Neural progenitor cell (in vitro differentiated cells): ENCODE data around the gene NOVA1. TPM values are rescaled to one million over a fixed set of nuclear protein-coding genes. Genes with fewer than 3 reads are reported as not detected.

Experiments used
- DNase-seq: peaks from one replicate; pipeline ENCODE4 v3.0.0-alpha.2; 2016; ENCODE audit warnings: low spot score
- H2AFZ ChIP-seq: fragments of 200-600 bp; sonication (generic); replicated peaks from 2 replicates; pipeline ENCODE4 v1.6.1; 2016; ENCODE audit warnings: antibody characterized with exemption
- H3F3A ChIP-seq: fragments of 200-600 bp; sonication (generic); 2 replicates; pipeline ENCODE4 v1.6.1; 2016; ENCODE audit warnings: antibody characterized with exemption, low read depth
- H3K27ac ChIP-seq: fragments of 200-600 bp; sonication (generic); 2 replicates; pipeline ENCODE4 v1.5.1; 2016; ENCODE audit warnings: mild to moderate bottlenecking
- H3K27me3 ChIP-seq: fragments of 200-600 bp; sonication (generic); 2 replicates; pipeline ENCODE4 v1.6.1; 2016; ENCODE audit warnings: mild to moderate bottlenecking, moderate library complexity
- H3K36me3 ChIP-seq: fragments of 200-600 bp; sonication (generic); 2 replicates; pipeline ENCODE4 v1.5.1; 2016
- H3K4me1 ChIP-seq: fragments of 200-600 bp; sonication (generic); 2 replicates; pipeline ENCODE4 v1.6.1; 2016; ENCODE audit warnings: mixed run types
- H3K4me2 ChIP-seq: fragments of 200-600 bp; sonication (generic); 2 replicates; pipeline ENCODE4 v1.6.1; 2016
- H3K4me3 ChIP-seq: fragments of 200-600 bp; sonication (generic); 2 replicates; pipeline ENCODE4 v1.5.1; 2016
- H3K79me2 ChIP-seq: fragments of 200-600 bp; sonication (generic); 2 replicates; pipeline ENCODE4 v1.6.1; 2016; ENCODE audit warnings: low read depth
- H3K9ac ChIP-seq: fragments of 200-600 bp; sonication (generic); 2 replicates; pipeline ENCODE4 v1.6.1; 2016
- H3K9me3 ChIP-seq: fragments of 200-600 bp; sonication (generic); 2 replicates; pipeline ENCODE4 v1.5.1; 2016; ENCODE audit warnings: low read depth
- H4K20me1 ChIP-seq: fragments of 200-600 bp; sonication (generic); 2 replicates; pipeline ENCODE4 v1.6.1; 2016; ENCODE audit warnings: low read depth
- H3K27ac Mint-ChIP-seq: 3 replicates; pipeline ENCODE4 v1.8.0; 2021; ENCODE audit warnings: mixed read lengths
- H3K27me3 Mint-ChIP-seq: 2 replicates; pipeline ENCODE4 v1.8.0; 2022; ENCODE audit warnings: low read depth, mild to moderate bottlenecking, inconsistent platforms, moderate library complexity, mixed read lengths; ENCODE audit not compliant: insufficient read depth
- H3K36me3 Mint-ChIP-seq: 3 replicates; pipeline ENCODE4 v1.8.0; 2021; ENCODE audit warnings: mixed read lengths
- H3K4me1 Mint-ChIP-seq: 3 replicates; pipeline ENCODE4 v1.8.0; 2021; ENCODE audit warnings: mixed read lengths
- H3K4me3 Mint-ChIP-seq: 3 replicates; pipeline ENCODE4 v1.8.0; 2021; ENCODE audit warnings: mild to moderate bottlenecking, moderate library complexity, mixed read lengths
- H3K9me3 Mint-ChIP-seq: 3 replicates; pipeline ENCODE4 v1.8.0; 2020; ENCODE audit warnings: mixed read lengths
- CTCF ChIP-seq: fragments of 200-600 bp; sonication (generic); IDR thresholded peaks from 2 replicates; pipeline ENCODE4 v1.5.1; 2017; ENCODE audit warnings: antibody characterized with exemption, mild to moderate bottlenecking
- EZH2 ChIP-seq: fragments of 200-600 bp; sonication (generic); IDR thresholded peaks from 2 replicates; pipeline ENCODE4 v1.6.1; 2017; ENCODE audit warnings: antibody characterized with exemption, mild to moderate bottlenecking, moderate library complexity
- EZH2phosphoT487 ChIP-seq: fragments of 200-600 bp; sonication (generic); IDR thresholded peaks from 2 replicates; pipeline ENCODE4 v1.6.1; 2017; ENCODE audit warnings: antibody characterized with exemption
- total RNA-seq: library from RNA; depleted of rRNA; stranded (reverse); fragments of >200 nt; gene quantifications from 2 replicates; pipeline ENCODE4 v1.2.3, GENCODE V29; 2015; ENCODE audit warnings: low replicate concordance

NOVA1 gene
- total RNA-seq, 1 donor from 2014 or later: 37.9 TPM

GRCh38 chr14:26517771-26518170 is 80.1 kb downstream of the NOVA1 start:
- Histone ChIP-seq H3K4me3 (no peak overlapping the region), H2AFZ (no peak overlapping the region), H3K79me2 (peaks cover 8% of the 10 kb centered on the region), H3K27me3 (no peaks in the 10 kb centered on the region), H3K9ac (no peak overlapping the region), H3K4me2 (no peak overlapping the region), H3F3A (no peaks in the 10 kb centered on the region), H4K20me1 (no peaks in the 10 kb centered on the region), H3K27ac (no peak overlapping the region), H3K36me3 (no peaks in the 10 kb centered on the region), H3K9me3 (no peaks in the 10 kb centered on the region), H3K4me1 (no peaks in the 10 kb centered on the region)
- no peak for DNase-seq
- TF ChIP-seq EZH2phosphoT487 (no peak), CTCF (no peak), EZH2 (no peak)
- Mint-ChIP-seq H3K4me3 (no peak overlapping the region), H3K4me1 (no peaks in the 10 kb centered on the region), H3K36me3 (no peaks in the 10 kb centered on the region), H3K27ac (no peak overlapping the region), H3K27me3 (peaks cover 2% of the 10 kb centered on the region), H3K9me3 (no peaks in the 10 kb centered on the region)

- peaks cover 3% of the 10 kb centered on the region for H3K4me1 ChIP-seq
Measured at GRCh38 chr14:26500028-26500427, 97.8 kb downstream of the NOVA1 start.

GRCh38 chr14:26499546-26499945 is 98.3 kb downstream of the NOVA1 start:
- no peaks in the 10 kb centered on the region for H3K79me2 ChIP-seq
- no peaks in the 10 kb centered on the region for H3K27me3 ChIP-seq
- Mint-ChIP-seq H3K27me3 (no peaks in the 10 kb centered on the region), H3K9me3 (peaks cover 8% of the 10 kb centered on the region), H3K36me3 (peaks cover 11% of the 10 kb centered on the region), H3K27ac (no peak overlapping the region), H3K4me3 (no peak overlapping the region), H3K4me1 (peaks cover 3% of the 10 kb centered on the region)
- no peak overlapping the region for H3K27ac ChIP-seq
- H4K20me1 ChIP-seq: no peaks in the 10 kb centered on the region
- DNase-seq: no peak
- no peaks in the 10 kb centered on the region for H3K9me3 ChIP-seq
- H3K4me1 ChIP-seq: peaks cover 8% of the 10 kb centered on the region
- no peak overlapping the region for H3K9ac ChIP-seq
- no peaks in the 10 kb centered on the region for H3F3A ChIP-seq
- peaks cover 3% of the 10 kb centered on the region for H3K36me3 ChIP-seq
- no peak overlapping the region for H3K4me2 ChIP-seq
- H2AFZ ChIP-seq: no peak overlapping the region
- TF ChIP-seq EZH2phosphoT487 (no peak), EZH2 (no peak), CTCF (no peak)
- no peak overlapping the region for H3K4me3 ChIP-seq

More at GRCh38 chr14:26500028-26500427, 97.8 kb downstream of the NOVA1 start:
- Mint-ChIP-seq H3K36me3 (peaks cover 14% of the 10 kb centered on the region), H3K4me1 (peaks cover 7% of the 10 kb centered on the region), H3K27me3 (no peaks in the 10 kb centered on the region), H3K9me3 (peaks cover 8% of the 10 kb centered on the region), H3K4me3 (no peak overlapping the region), H3K27ac (no peak overlapping the region)
- Histone ChIP-seq H3K27me3 (no peaks in the 10 kb centered on the region), H3K27ac (no peak overlapping the region), H3K36me3 (peaks cover 3% of the 10 kb centered on the region), H2AFZ (no peak overlapping the region), H3F3A (no peaks in the 10 kb centered on the region), H3K4me2 (no peak overlapping the region), H3K9me3 (no peaks in the 10 kb centered on the region), H3K4me3 (no peak overlapping the region), H4K20me1 (no peaks in the 10 kb centered on the region), H3K9ac (no peak overlapping the region), H3K79me2 (peaks cover 1% of the 10 kb centered on the region)
- TF ChIP-seq EZH2phosphoT487: no peak
- no peak for DNase-seq

GRCh38 chr14:26486922-26487321 is 110.9 kb downstream of the NOVA1 start:
- Mint-ChIP-seq H3K4me1 (peaks cover 4% of the 10 kb centered on the region), H3K36me3 (peaks cover 17% of the 10 kb centered on the region), H3K27ac (no peak overlapping the region), H3K9me3 (peaks cover 2% of the 10 kb centered on the region), H3K27me3 (peaks cover 2% of the 10 kb centered on the region), H3K4me3 (no peak overlapping the region)
- TF ChIP-seq EZH2phosphoT487: no peak
- TF ChIP-seq EZH2: no peak
- no peak for TF ChIP-seq CTCF
- no peak overlapping the region for H3K4me2 ChIP-seq
- H3K27ac ChIP-seq: no peak overlapping the region
- no peak overlapping the region for H3K9ac ChIP-seq
- H3K4me1 ChIP-seq: no peaks in the 10 kb centered on the region
- H2AFZ ChIP-seq: no peak overlapping the region
- no peaks in the 10 kb centered on the region for H3F3A ChIP-seq
- no peaks in the 10 kb centered on the region for H3K36me3 ChIP-seq
- no peak overlapping the region for H3K4me3 ChIP-seq
- H3K27me3 ChIP-seq: no peaks in the 10 kb centered on the region
- no peaks in the 10 kb centered on the region for H3K9me3 ChIP-seq
- H4K20me1 ChIP-seq: no peaks in the 10 kb centered on the region
- DNase-seq: no peak
- H3K79me2 ChIP-seq: no peaks in the 10 kb centered on the region
